ENCODE results near the gene DOK6.

The DOK6 gene

DNA sequence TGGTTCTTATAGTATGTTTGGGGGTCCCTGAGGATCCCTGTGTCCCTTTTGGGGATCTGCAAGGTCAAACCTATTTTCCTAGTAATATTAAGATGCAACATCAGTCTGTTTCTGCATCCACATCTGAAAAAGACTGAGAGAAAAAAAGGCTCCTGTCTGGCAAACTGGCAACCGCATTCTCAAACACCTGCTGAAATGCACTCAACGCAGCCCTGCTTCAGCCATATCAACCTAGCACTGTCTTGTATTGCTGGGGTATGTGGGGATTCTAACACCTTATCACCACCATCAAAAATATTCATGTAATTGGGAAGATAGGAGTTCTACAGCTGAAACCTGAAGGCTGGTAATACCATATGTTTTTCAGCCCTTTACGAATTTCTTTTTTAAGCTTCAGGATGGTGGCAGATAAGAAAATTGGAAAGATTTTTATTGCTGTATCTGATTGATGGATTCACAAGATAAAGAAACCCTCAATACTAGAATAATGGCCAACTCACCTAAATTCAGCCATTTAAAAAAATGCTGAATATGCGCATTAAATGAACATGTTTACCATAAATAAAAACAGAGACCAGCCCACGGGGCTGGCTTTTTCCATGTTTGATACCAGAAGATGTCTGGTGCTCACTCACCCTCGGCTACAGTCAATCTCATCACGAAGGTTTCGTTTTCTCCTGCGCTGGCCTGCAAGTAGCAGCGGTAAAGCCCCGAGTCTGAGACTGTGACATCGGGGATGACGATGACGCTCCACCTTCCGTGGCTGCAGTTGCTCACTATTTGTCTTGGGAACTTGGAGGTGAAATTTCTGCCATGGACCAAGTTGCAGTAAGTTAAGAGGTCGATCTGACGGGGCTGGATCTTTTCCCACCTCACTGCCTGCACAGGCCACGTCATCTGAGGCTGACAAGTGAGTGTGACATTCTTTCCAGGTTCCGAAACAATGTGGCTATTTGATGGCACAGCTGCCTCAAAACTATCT lies 494.7 kb downstream of the DOK6 start:
- CTCF ChIA-PET = no interaction called here
- no peaks in the 10 kb centered on the region for H3K27me3 ChIP-seq (replicated peaks in 2 of 5; ENCODE audit: control insufficient read depth in 4 of 5, insufficient read depth in 5 of 5, low read length in 4 of 5)
- no peak overlapping the region for H3K27ac ChIP-seq (ENCODE audit: insufficient read depth in 1 of 2, low read depth in 1 of 2, low read length in 2 of 2, poor library complexity in 1 of 2, severe bottlenecking in 2 of 2)
- no peaks in the 10 kb centered on the region for H3K9me3 ChIP-seq (ENCODE audit: control extremely low read depth in 1 of 5, control insufficient read depth in 4 of 5, insufficient read depth in 2 of 5, low read depth in 1 of 5, low read length in 4 of 5)
- POLR2A ChIA-PET = no interaction called here
- H3K4me3 ChIP-seq (ENCODE audit: control insufficient read depth in 1 of 7, extremely low read depth in 1 of 7, insufficient read depth in 4 of 7, low read depth in 2 of 7, low read length in 6 of 7) = no peak overlapping the region
- WGBS (ENCODE audit: insufficient coverage) = 98% methylated on average over 17 of the region's 19 CpGs
- DNase-seq = no peak
- H3K4me1 ChIP-seq (ENCODE audit: control extremely low read depth in 1 of 4, control insufficient read depth in 4 of 4, insufficient read depth in 4 of 4, low read length in 3 of 4) = peaks cover 0 to 21% (median 13%) of the 10 kb centered on the region in 4 experiments
- no peaks in the 10 kb centered on the region for H3K36me3 ChIP-seq (ENCODE audit: control insufficient read depth in 4 of 4, insufficient read depth in 4 of 4, low read length in 3 of 4)

- Histone ChIP-seq H3K9me3 (ENCODE audit: control extremely low read depth in 1 of 5, control insufficient read depth in 4 of 5, insufficient read depth in 2 of 5, low read depth in 1 of 5, low read length in 4 of 5) (no peaks in the 10 kb centered on the region), H3K27me3 (replicated peaks in 2 of 5; ENCODE audit: control insufficient read depth in 4 of 5, insufficient read depth in 5 of 5, low read length in 4 of 5) (no peaks in the 10 kb centered on the region), H3K4me1 (ENCODE audit: control extremely low read depth in 1 of 4, control insufficient read depth in 4 of 4, insufficient read depth in 4 of 4, low read length in 3 of 4) (peaks cover 0 to 21% (median 13%) of the 10 kb centered on the region in 4 experiments), H3K36me3 (ENCODE audit: control insufficient read depth in 4 of 4, insufficient read depth in 4 of 4, low read length in 3 of 4) (no peaks in the 10 kb centered on the region), H3K27ac (ENCODE audit: insufficient read depth in 1 of 2, low read depth in 1 of 2, low read length in 2 of 2, poor library complexity in 1 of 2, severe bottlenecking in 2 of 2) (no peak overlapping the region), H3K4me3 (ENCODE audit: control insufficient read depth in 1 of 7, extremely low read depth in 1 of 7, insufficient read depth in 4 of 7, low read depth in 2 of 7, low read length in 6 of 7) (peak overlapping the region in 2 of 7 experiments; percentile 8 to 36)
- WGBS (ENCODE audit: insufficient coverage) = 53% methylated on average over 4 of the region's 7 CpGs
- ChIA-PET CTCF (no interaction called here), POLR2A (no interaction called here)
- DNase-seq = peak in 2 of 3 donors; percentile 10 to 33
These were observed 496.9 kb downstream of the DOK6 start for GRCh38 chr18:69897397-69898108.

GRCh38 chr18:69898241-69898861 lies 497.7 kb downstream of the DOK6 start:
- H3K27ac ChIP-seq (ENCODE audit: insufficient read depth in 1 of 2, low read depth in 1 of 2, low read length in 2 of 2, poor library complexity in 1 of 2, severe bottlenecking in 2 of 2) = no peak overlapping the region
- CTCF ChIA-PET = interaction anchor here (1.5 kb wide), 1 partner anchor 15 kb away, joined by 5 read pairs; no protein-coding TSS in a partner anchor
- H3K9me3 ChIP-seq (ENCODE audit: control extremely low read depth in 1 of 5, control insufficient read depth in 4 of 5, insufficient read depth in 2 of 5, low read depth in 1 of 5, low read length in 4 of 5) = no peaks in the 10 kb centered on the region
- no peaks in the 10 kb centered on the region for H3K36me3 ChIP-seq (ENCODE audit: control insufficient read depth in 4 of 4, insufficient read depth in 4 of 4, low read length in 3 of 4)
- peaks cover 0 to 21% (median 13%) of the 10 kb centered on the region in 4 experiments for H3K4me1 ChIP-seq (ENCODE audit: control extremely low read depth in 1 of 4, control insufficient read depth in 4 of 4, insufficient read depth in 4 of 4, low read length in 3 of 4)
- 65% methylated on average over 10 of the region's 11 CpGs for WGBS (ENCODE audit: insufficient coverage)
- H3K4me3 ChIP-seq (ENCODE audit: control insufficient read depth in 1 of 7, extremely low read depth in 1 of 7, insufficient read depth in 4 of 7, low read depth in 2 of 7, low read length in 6 of 7) = peak overlapping the region in 2 of 7 experiments; percentile 4 to 27
- POLR2A ChIA-PET = no interaction called here
- DNase-seq = peak; percentile 22 to 52 (median 37)
- no peaks in the 10 kb centered on the region for H3K27me3 ChIP-seq (replicated peaks in 2 of 5; ENCODE audit: control insufficient read depth in 4 of 5, insufficient read depth in 5 of 5, low read length in 4 of 5)

Data from common myeloid progenitor, CD34-positive (primary cell).